Astrocyte of the spinal cord (primary cell): Measurements from ENCODE around the gene CRAMP1.

Experiments used
- DNase-seq: peaks from one replicate; pipeline ENCODE4 v3.0.0; 2011; ENCODE audit warnings: low read depth, low spot score
- H3K4me3 ChIP-seq: 2 replicates; pipeline ENCODE4 v1.5.1; 2011; ENCODE audit warnings: low read depth, mild to moderate bottlenecking, low read length, moderate library complexity
- CTCF ChIP-seq: IDR thresholded peaks from 2 replicates; pipeline ENCODE4 v1.5.1; 2012; ENCODE audit warnings: low read depth, mild to moderate bottlenecking, low read length, inconsistent platforms
- in situ Hi-C: cut with HindIII; loops from 2 replicates; pipeline ENCODE4 v1.10.0; 2017; ENCODE audit warnings: low sequenced_read_pairs

CRAMP1 gene

GRCh38 chr16:1680361-1680760 lies 68.2 kb downstream of the CRAMP1 start:
- TF ChIP-seq CTCF = no peak
- in situ Hi-C loops = no loop called here
- no peak for DNase-seq
- H3K4me3 ChIP-seq = no peak overlapping the region

- TF ChIP-seq CTCF = no peak
- in situ Hi-C loops = no loop called here
- no peak overlapping the region for H3K4me3 ChIP-seq
- DNase-seq = no peak
Measured at GRCh38 chr16:1681032-1681431, 68.9 kb downstream of the CRAMP1 start.

DNA sequence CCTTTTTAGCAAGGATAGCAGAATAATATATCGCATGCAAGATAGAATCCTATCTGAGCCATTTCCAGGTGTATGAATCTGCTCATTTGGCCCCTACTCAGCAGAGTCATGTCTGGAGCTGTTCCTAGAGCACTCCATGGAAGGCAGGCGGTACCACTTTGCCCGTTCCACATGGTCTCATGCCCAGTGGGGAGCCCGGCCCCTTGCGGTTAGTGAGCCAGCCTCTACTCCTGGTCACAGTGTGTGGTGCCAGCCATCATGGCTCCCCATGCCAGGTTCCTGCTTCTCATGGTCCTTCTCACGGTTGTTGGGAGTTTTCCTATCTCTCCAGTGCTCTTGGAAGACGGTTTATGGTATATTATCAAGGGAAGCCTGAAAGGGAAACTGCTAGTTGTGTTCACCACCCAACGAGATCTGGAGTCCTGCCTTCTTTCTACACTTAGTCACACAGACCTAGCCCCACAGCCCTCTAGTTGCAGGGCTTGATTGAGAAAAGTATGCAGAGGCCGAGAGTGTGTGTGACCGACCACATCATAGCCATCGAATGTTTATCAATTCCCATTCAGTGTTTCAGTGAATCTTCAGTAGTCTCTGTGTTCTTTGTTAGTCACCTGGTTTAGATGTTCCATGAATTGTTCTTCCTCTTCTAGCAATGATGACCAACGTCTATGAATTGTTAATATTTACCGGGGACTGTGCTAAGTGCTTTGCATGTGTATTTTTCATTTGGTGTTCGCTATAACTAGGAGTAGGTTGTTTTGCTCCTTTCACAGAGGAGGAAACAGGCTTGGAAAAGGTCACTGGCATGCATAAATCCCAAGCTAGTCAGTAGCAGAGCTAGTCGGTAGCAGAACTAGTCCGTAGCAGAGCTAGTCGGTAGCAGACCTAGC lies 75.5 kb downstream of the CRAMP1 start:
- in situ Hi-C loops = no loop called here
- no peak for TF ChIP-seq CTCF
- H3K4me3 ChIP-seq = no peak overlapping the region
- no peak for DNase-seq

DNA sequence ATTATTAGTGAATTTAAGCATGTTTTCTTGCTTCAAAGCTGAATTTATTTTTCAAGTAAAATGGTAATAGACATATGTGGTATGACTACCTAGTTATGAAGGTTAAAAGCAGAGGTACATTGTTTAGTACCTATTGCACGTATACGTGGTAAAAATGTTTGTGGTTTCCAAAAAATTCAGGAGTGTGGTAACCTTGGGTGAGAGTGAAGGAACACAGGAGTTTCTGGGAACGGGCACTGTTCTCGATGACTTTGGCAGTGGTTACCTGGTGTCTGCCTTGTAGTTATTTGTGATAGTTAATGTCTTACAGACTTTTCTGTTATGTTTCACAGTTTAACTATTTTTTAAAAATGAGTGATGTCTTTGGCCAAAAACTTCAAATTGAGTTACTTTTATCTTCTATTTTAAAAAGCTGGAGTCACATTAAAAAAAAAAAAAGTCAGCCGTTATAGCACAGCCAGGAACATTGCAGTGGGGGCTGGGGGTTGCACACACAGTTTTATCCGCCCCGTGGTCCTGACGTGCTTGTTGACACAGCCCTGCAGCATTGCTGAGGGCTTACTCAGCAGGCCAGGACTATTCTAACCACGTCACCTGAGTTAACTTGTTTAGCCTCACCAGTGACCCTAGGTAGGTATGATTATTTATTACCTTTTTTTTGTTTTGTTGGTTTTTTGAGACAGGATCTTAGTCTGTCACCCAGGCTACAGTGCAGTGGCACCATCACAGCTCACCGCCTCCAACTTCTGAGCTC lies 76.8 kb downstream of the CRAMP1 start:
- in situ Hi-C loops = no loop called here

GRCh38 chr16:1689853-1690252 lies 77.7 kb downstream of the CRAMP1 start:
- in situ Hi-C loops = no loop called here
- H3K4me3 ChIP-seq = no peak overlapping the region
- DNase-seq = no peak
- no peak for TF ChIP-seq CTCF

More for the DNA sequence above, 76.8 kb downstream of the CRAMP1 start:
- no peak for TF ChIP-seq CTCF
- peak; percentile 88 for DNase-seq
- H3K4me3 ChIP-seq = no peak overlapping the region

GRCh38 chr16:1690810-1691209 lies 78.7 kb downstream of the CRAMP1 start:
- H3K4me3 ChIP-seq = no peak overlapping the region
- no peak for DNase-seq
- TF ChIP-seq CTCF = no peak
- in situ Hi-C loops = no loop called here
